GM18868 (cell line): ENCODE results near the gene C16orf89.

ENCODE experiments used
- ATAC-seq: cut with Tn5 transposase; IDR thresholded peaks from one replicate; pipeline ENCODE4 v1.9.1; 2021; ENCODE audit warnings: mild to moderate bottlenecking, moderate library complexity; ENCODE audit not compliant: unreplicated experiment

C16orf89 gene

GRCh38 chr16:5006348-5007193 is 59.2 kb downstream of the C16orf89 start:
- no peak for ATAC-seq

- no peak for ATAC-seq
Observed at GRCh38 chr16:5005916-5006315, 59.8 kb downstream of the C16orf89 start.

GRCh38 chr16:5004311-5004710 is 61.4 kb downstream of the C16orf89 start:
- no peak for ATAC-seq

- ATAC-seq = no peak
Observed at GRCh38 chr16:5003828-5004227, 61.9 kb downstream of the C16orf89 start.

GRCh38 chr16:5003211-5003610 is 62.5 kb downstream of the C16orf89 start:
- no peak for ATAC-seq

GRCh38 chr16:5002699-5003143 is 63.0 kb downstream of the C16orf89 start:
- ATAC-seq = no peak

- ATAC-seq = no peak
Observed at GRCh38 chr16:5001986-5002385, 63.8 kb downstream of the C16orf89 start.

- no peak for ATAC-seq
Observed at GRCh38 chr16:5001571-5001970, 64.2 kb downstream of the C16orf89 start.

- no peak for ATAC-seq
Observed at GRCh38 chr16:5000573-5001001, 65.2 kb downstream of the C16orf89 start.

- ATAC-seq = no peak
Observed at GRCh38 chr16:4994719-4995434, 70.9 kb downstream of the C16orf89 start.
